ENCODE data around the gene LRRC27.

GRCh38 chr10:132302421-132303310 lies 29.3 kb upstream of the LRRC27 start:
- no peak for TF ChIP-seq CTCF (IDR thresholded peaks at IDR 0.05)
- TF ChIP-seq EZH2 (IDR thresholded peaks at IDR 0.05; ENCODE audit: borderline replicate concordance, insufficient read depth, low read depth, low read length, poor library complexity, severe bottlenecking), result no peak
